Measurements from ENCODE around the gene IFNE. TPM values are rescaled to one million over a fixed set of nuclear protein-coding genes. Genes with fewer than 3 reads are reported as not detected.
"Not testable (repeated sequence)": the region's sequence is repeated elsewhere in the genome, so short reads cannot be mapped to it uniquely, and the experiment has no call there.

Gene IFNE
- total RNA-seq, 2 experiments from 2014 or later: not detected

DNA sequence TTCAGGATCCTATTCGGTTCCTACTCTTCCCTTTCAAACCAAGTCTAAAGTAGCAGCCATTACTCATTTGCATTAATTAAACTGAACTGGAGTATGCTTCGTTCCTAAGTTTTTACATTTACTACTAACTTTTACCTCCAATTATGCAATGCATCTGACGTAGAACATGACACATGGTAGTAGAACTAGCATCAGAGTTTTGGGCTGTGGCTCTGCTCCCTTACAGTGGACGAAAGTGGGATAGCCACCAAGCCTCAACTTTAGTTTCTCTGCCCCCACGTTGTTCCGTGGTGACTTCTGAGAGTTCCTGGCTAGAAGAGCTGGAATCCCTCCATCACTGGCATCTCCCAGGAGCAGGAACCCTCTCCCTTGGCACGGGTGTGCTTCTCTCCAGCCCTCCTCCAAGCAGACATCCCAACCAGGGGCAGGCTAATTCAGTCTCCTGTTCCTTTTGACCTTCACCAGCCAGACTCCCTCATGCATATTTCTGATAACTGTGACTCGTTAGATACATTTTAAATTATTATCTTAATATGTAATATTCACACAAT lies 2.9 kb downstream of the IFNE start:
- no peak for ATAC-seq
- ChIA-PET POLR2A (no interaction called here), CTCF (no interaction called here)
- no peaks in the 10 kb centered on the region for H3K4me1 Mint-ChIP-seq (ENCODE audit: low read depth)
- no peaks in the 10 kb centered on the region for H3K36me3 Mint-ChIP-seq (ENCODE audit: low read depth)
- no peak overlapping the region for H3K27ac Mint-ChIP-seq
- DNase-seq: no peak
- H3K27me3 Mint-ChIP-seq (ENCODE audit: low read depth): no peaks in the 10 kb centered on the region
- H3K9me3 Mint-ChIP-seq (ENCODE audit: insufficient read depth): no peaks in the 10 kb centered on the region
- no peak overlapping the region for H3K4me3 Mint-ChIP-seq

GRCh38 chr9:21477466-21477865 lies 4.6 kb downstream of the IFNE start:
- H3K27ac Mint-ChIP-seq: no peak overlapping the region
- no peaks in the 10 kb centered on the region for H3K27me3 Mint-ChIP-seq (ENCODE audit: low read depth)
- ATAC-seq (no peak), DNase-seq (no peak)
- ChIA-PET POLR2A (no interaction called here), CTCF (interaction anchor here (0.7 kb wide), 1 partner anchor 23 kb away, joined by 3 read pairs; no protein-coding TSS in a partner anchor)
- no peaks in the 10 kb centered on the region for H3K4me1 Mint-ChIP-seq (ENCODE audit: low read depth)
- H3K9me3 Mint-ChIP-seq (ENCODE audit: insufficient read depth): no peaks in the 10 kb centered on the region
- H3K36me3 Mint-ChIP-seq (ENCODE audit: low read depth): no peaks in the 10 kb centered on the region
- H3K4me3 Mint-ChIP-seq: no peak overlapping the region

DNA sequence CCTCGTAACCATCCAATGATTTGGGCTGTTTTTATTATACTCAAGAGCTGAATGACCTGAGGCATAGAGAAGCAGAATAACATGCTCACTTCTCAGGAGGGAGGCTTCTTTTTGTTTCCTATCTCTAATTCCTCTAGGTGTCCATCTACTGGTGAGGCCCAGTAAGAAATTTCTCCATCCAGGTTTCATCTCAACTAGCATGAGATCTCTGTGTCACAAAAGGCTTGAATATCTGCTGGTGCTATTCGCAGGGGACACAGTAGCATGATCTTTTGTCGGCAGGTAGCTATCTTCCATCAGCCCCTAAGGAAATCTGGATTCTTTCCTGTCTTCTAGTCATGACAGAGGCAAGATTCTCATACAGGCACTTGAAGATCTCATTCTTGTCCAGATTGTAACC lies 8.9 kb downstream of the IFNE start:
- H3K36me3 Mint-ChIP-seq (ENCODE audit: low read depth): no peaks in the 10 kb centered on the region

DNA sequence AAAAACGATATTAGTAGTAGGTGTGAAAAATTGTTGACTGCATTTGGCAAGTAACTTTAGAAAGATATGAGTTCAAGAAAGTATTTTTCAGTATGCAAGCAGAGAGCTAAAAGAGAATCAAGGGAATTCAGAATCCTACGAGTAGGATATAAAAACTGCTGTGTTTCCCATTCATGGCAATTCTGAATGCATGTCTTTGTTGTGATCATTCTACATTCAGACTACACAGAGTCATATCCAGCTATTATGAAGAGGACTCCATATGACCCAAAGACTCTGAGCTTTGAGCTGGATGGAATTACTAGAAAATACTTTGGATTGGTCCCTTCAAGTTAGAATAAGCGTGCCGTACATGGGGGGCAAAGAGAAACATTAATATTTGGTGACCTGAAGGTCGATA lies 12.0 kb downstream of the IFNE start:
- POLR2A ChIA-PET: no interaction called here
- Mint-ChIP-seq H3K27ac (no peak overlapping the region), H3K36me3 (ENCODE audit: low read depth) (no peaks in the 10 kb centered on the region), H3K4me1 (ENCODE audit: low read depth) (no peaks in the 10 kb centered on the region), H3K4me3 (no peak overlapping the region), H3K9me3 (ENCODE audit: insufficient read depth) (no peaks in the 10 kb centered on the region), H3K27me3 (ENCODE audit: low read depth) (peaks cover 3% of the 10 kb centered on the region)
- DNase-seq (no peak), ATAC-seq (no peak)
- CTCF ChIA-PET: interaction anchor here (0.9 to 1.6 kb wide), 3 partner anchors 36 to 318 kb away, joined by 3 to 4 read pairs (median 3); no protein-coding TSS in a partner anchor

More for the DNA sequence above, 8.9 kb downstream of the IFNE start:
- ChIA-PET POLR2A (no interaction called here), CTCF (interaction anchor here (0.8 to 1.4 kb wide), 4 partner anchors 39 to 278 kb away, joined by 3 to 6 read pairs (median 4); no protein-coding TSS in a partner anchor)
- H3K27me3 Mint-ChIP-seq (ENCODE audit: low read depth): no peaks in the 10 kb centered on the region
- no peak for ATAC-seq
- H3K4me3 Mint-ChIP-seq: no peak overlapping the region
- DNase-seq: no peak
- H3K9me3 Mint-ChIP-seq (ENCODE audit: insufficient read depth): no peaks in the 10 kb centered on the region
- H3K27ac Mint-ChIP-seq: no peak overlapping the region
- no peaks in the 10 kb centered on the region for H3K4me1 Mint-ChIP-seq (ENCODE audit: low read depth)

DNA sequence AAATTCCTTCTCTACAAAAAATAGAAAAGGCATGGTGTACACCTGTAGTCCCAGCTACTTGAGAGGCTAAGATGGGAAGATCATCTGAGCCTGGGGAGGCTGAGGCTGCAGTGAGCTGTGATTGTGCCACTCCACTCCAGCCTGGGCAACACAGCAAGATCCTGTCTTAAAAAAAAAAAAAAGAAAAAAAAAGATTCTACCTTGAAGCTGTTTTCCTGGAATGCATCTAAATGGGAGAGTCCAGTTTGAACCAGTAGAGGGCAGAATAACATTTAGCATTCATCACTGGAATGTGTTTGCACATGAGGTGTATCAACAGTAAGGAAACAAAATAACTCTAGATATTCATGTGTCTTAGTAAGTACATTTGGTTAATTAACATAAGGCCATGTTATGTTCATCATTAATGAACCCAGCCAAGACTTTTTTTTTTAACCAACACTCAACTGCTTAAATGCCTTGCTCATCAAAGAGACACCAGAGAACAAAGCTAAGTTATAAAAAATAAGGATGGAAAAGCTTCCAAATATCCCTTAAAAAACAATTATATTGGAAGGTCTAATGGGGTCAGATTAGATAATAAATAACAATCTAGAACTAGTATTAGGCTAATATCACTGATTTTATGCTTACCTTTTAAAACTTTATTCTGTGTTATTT lies 16.1 kb downstream of the IFNE start:
- no peaks in the 10 kb centered on the region for H3K4me1 Mint-ChIP-seq (ENCODE audit: low read depth)

DNA sequence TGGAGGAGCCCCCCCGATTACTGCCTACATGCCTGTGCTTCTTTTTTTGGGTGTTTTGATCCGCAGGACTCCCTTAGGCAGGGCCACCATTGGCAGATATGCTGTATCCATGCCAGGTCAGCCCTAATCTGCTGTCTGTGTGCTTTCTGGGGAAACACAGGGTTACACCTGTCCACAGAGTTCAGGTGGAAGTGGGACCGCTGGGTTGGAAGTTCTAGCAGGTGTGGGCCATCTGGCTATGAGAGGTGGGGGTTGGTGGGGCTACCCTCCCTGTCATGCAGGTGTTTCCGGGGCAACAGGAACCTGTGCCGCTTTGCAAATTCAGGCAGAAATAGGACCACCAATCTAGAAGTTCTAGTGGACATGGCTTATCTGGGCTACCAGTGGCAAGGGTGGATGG lies 17.0 kb downstream of the IFNE start:
- Mint-ChIP-seq H3K27ac (no peak overlapping the region), H3K27me3 (ENCODE audit: low read depth) (peaks cover 17% of the 10 kb centered on the region), H3K4me3 (no peak overlapping the region), H3K36me3 (ENCODE audit: low read depth) (no peaks in the 10 kb centered on the region), H3K9me3 (ENCODE audit: insufficient read depth) (no peaks in the 10 kb centered on the region), H3K4me1 (ENCODE audit: low read depth) (no peaks in the 10 kb centered on the region)
- ChIA-PET CTCF (interaction anchor here (0.7 to 3.2 kb wide), 16 partner anchors 8 to 325 kb away, joined by 3 to 16 read pairs (median 4); no protein-coding TSS in a partner anchor), POLR2A (no interaction called here)
- no peak for DNase-seq
- ATAC-seq: no peak

More for the DNA sequence above, 16.1 kb downstream of the IFNE start:
- Mint-ChIP-seq H3K9me3 (ENCODE audit: insufficient read depth) (no peaks in the 10 kb centered on the region), H3K4me3 (no peak overlapping the region), H3K27ac (no peak overlapping the region), H3K27me3 (ENCODE audit: low read depth) (peaks cover 15% of the 10 kb centered on the region), H3K36me3 (ENCODE audit: low read depth) (no peaks in the 10 kb centered on the region)
- peak; percentile 65 for ATAC-seq
- CTCF ChIA-PET: interaction anchor here (0.7 to 3.2 kb wide), 32 partner anchors 9 to 347 kb away, joined by 3 to 16 read pairs (median 4); no protein-coding TSS in a partner anchor
- DNase-seq: peak; percentile 43
- POLR2A ChIA-PET: no interaction called here

DNA sequence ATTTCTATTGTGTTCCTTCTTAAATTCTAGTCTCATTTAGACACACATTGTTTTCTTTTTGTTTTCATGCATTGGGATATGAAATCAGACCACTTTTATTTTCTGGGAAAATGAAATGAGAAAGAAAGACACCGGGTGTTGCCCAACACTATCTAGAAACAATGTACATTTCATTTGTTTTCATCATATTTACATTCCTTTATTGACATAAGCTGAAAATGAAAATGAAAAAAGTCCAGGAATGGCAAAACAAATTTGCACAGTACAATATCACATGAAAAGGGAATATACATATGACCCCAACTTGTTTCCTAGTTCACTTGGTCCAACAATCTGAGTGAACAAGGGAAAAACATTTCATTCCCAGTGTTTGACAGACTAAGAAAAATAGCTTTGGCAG lies 20.7 kb downstream of the IFNE start:
- Mint-ChIP-seq H3K4me3 (no peak overlapping the region), H3K9me3 (ENCODE audit: insufficient read depth) (no peaks in the 10 kb centered on the region), H3K27ac (no peak overlapping the region), H3K27me3 (ENCODE audit: low read depth) (peaks cover 26% of the 10 kb centered on the region), H3K36me3 (ENCODE audit: low read depth) (no peaks in the 10 kb centered on the region), H3K4me1 (ENCODE audit: low read depth) (no peaks in the 10 kb centered on the region)
- ChIA-PET POLR2A (no interaction called here), CTCF (interaction anchor here (1.5 to 1.9 kb wide), 2 partner anchors 27 to 226 kb away, joined by 6 read pairs; no protein-coding TSS in a partner anchor)
- ATAC-seq (no peak), DNase-seq (no peak)

GRCh38 chr9:21455320-21455719 lies 26.8 kb downstream of the IFNE start:
- H3K9me3 Mint-ChIP-seq (ENCODE audit: insufficient read depth): no peaks in the 10 kb centered on the region
- DNase-seq (peak; percentile 32), ATAC-seq (peak; percentile 83)
- CTCF ChIA-PET: interaction anchor here (0.7 to 2.6 kb wide), 23 partner anchors 8 to 323 kb away, joined by 3 to 14 read pairs (median 5); no protein-coding TSS in a partner anchor
- no peak overlapping the region for H3K4me3 Mint-ChIP-seq
- no peaks in the 10 kb centered on the region for H3K36me3 Mint-ChIP-seq (ENCODE audit: low read depth)
- H3K27me3 Mint-ChIP-seq (ENCODE audit: low read depth): peaks cover 23% of the 10 kb centered on the region
- no peak overlapping the region for H3K27ac Mint-ChIP-seq
- H3K4me1 Mint-ChIP-seq (ENCODE audit: low read depth): no peaks in the 10 kb centered on the region
- POLR2A ChIA-PET: no interaction called here

GRCh38 chr9:21454149-21454548 lies 28.0 kb downstream of the IFNE start:
- POLR2A ChIA-PET: no interaction called here
- H3K9me3 Mint-ChIP-seq (ENCODE audit: insufficient read depth): no peaks in the 10 kb centered on the region
- no peak for DNase-seq
- no peaks in the 10 kb centered on the region for H3K36me3 Mint-ChIP-seq (ENCODE audit: low read depth)
- no peak overlapping the region for H3K27ac Mint-ChIP-seq
- H3K27me3 Mint-ChIP-seq (ENCODE audit: low read depth): peaks cover 20% of the 10 kb centered on the region
- ATAC-seq: no peak
- no peaks in the 10 kb centered on the region for H3K4me1 Mint-ChIP-seq (ENCODE audit: low read depth)
- no peak overlapping the region for H3K4me3 Mint-ChIP-seq
- CTCF ChIA-PET: interaction anchor here (0.9 to 2.6 kb wide), 10 partner anchors 20 to 300 kb away, joined by 3 to 13 read pairs (median 4); partner anchors contain the start of gene KLHL9

DNA sequence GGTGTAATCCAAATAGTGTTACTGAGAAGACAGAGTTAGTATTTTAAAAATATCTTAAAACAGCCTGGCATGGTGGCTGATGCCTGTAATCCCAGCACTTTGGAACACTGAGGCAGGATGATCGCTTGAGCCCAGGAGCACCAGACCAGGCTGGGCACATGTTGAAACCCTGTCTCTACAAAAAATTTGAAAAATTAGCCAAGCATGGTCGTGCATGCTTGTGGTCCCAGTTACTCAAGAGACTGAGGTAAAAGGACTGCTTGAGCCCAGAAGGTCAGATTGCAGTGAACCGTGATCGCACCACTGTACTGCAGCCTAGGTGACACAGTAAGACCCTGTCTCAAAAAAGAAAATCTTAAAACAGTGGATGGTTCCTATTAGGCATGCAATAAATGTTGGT lies 29.4 kb downstream of the IFNE start:
- no peak for ATAC-seq
- Mint-ChIP-seq H3K4me3 (no peak overlapping the region), H3K27me3 (ENCODE audit: low read depth) (peaks cover 14% of the 10 kb centered on the region), H3K9me3 (ENCODE audit: insufficient read depth) (no peaks in the 10 kb centered on the region), H3K4me1 (ENCODE audit: low read depth) (no peaks in the 10 kb centered on the region), H3K27ac (no peak overlapping the region), H3K36me3 (ENCODE audit: low read depth) (no peaks in the 10 kb centered on the region)
- DNase-seq: no peak
- ChIA-PET POLR2A (no interaction called here), CTCF (interaction anchor here (1.1 to 1.8 kb wide), 4 partner anchors 18 to 270 kb away, joined by 4 to 8 read pairs (median 4); no protein-coding TSS in a partner anchor)

DNA sequence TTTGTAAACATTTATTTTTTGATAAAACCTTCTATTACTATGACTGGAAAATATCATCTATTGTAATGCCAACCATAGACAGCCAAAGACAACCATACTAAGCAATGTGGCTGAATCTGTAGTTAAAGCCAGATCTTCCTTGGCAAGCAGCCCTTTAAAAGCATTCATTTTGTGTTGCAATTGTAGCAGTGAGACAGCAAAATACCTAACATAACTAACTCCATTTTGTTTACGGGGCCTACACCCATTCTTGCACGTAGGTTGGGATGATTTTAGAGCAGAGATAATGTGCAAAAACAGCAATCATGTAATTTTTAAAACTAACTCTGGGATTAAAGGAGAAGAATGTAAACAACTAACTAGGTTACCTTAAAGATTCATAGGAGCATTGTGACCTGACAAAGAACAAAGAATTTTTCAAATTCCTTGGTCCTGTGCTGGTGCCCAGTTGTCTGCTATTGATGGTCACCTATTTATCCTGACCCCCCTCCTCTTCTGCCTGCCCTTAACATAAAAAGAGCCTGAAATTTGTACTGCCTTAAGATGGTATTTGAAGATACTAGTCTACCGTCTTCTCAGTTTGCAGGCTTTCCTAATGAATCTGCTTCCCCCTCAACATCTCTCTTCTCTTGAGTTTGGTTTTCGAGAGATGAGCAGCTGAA lies 31.2 kb downstream of the IFNE start:
- no peak for DNase-seq
- peaks cover 16% of the 10 kb centered on the region for H3K27me3 Mint-ChIP-seq (ENCODE audit: low read depth)
- H3K4me1 Mint-ChIP-seq (ENCODE audit: low read depth): no peaks in the 10 kb centered on the region
- no peaks in the 10 kb centered on the region for H3K9me3 Mint-ChIP-seq (ENCODE audit: insufficient read depth)
- no peaks in the 10 kb centered on the region for H3K36me3 Mint-ChIP-seq (ENCODE audit: low read depth)
- no peak for ATAC-seq
- ChIA-PET CTCF (no interaction called here), POLR2A (no interaction called here)
- no peak overlapping the region for H3K27ac Mint-ChIP-seq
- no peak overlapping the region for H3K4me3 Mint-ChIP-seq

- H3K36me3 Mint-ChIP-seq (ENCODE audit: low read depth); H3K4me1 Mint-ChIP-seq (ENCODE audit: low read depth); H3K4me3 Mint-ChIP-seq; H3K9me3 Mint-ChIP-seq (ENCODE audit: insufficient read depth); H3K27ac Mint-ChIP-seq; CTCF ChIA-PET; DNase-seq; POLR2A ChIA-PET; ATAC-seq: not testable (repeated sequence)
- peaks cover 16% of the 10 kb centered on the region for H3K27me3 Mint-ChIP-seq (ENCODE audit: low read depth)
These were observed 32.8 kb downstream of the IFNE start for GRCh38 chr9:21449312-21449711.
